B cell (primary cell): ENCODE measurements around the gene HAGH. TPM values are rescaled to one million over a fixed set of nuclear protein-coding genes. Genes with fewer than 3 reads are reported as not detected.

Experiments used
- ATAC-seq: fragments of 200-7000 bp; cut with Tn5 transposase; one replicate; pipeline ENCODE4 v1.10.0; 2021; ENCODE audit warnings: low read depth, mild to moderate bottlenecking, moderate number of reproducible peaks, moderate library complexity
- CTCF ChIA-PET: fragments of 350-600 bp; sonication (Branson Sonifier 250); formaldehyde crosslinking; loops from one replicate; lab custom pipeline; 2021; ENCODE audit warnings: antibody characterized with exemption, inconsistent platforms; lab: Charles Lee
- POLR2A ChIA-PET: fragments of 350-600 bp; sonication (Branson Sonifier 250); formaldehyde crosslinking; loops from one replicate; lab custom pipeline; 2021; ENCODE audit warnings: antibody characterized with exemption; lab: Charles Lee
- DNase-seq: peaks from one replicate; pipeline ENCODE4 v3.0.0; 2013
- H2AFZ ChIP-seq: 2 replicates; pipeline ENCODE4 v1.6.1; 2012; ENCODE audit warnings: mild to moderate bottlenecking, low read depth, low read length; ENCODE audit not compliant: insufficient read depth, poor library complexity, severe bottlenecking
- H3K27ac ChIP-seq, 2 donors: 1 replicate in 1 of 2; 2 replicates in 1 of 2; pipeline ENCODE4 v1.5.1; 2012 to 2013; ENCODE audit warnings: low read length in 2 of 2, mild to moderate bottlenecking in 2 of 2, moderate library complexity in 1 of 2
- H3K27me3 ChIP-seq, 4 experiments: fragments of 200-600 bp in 1 of 4; sonication (generic) in 1 of 4; replicated peaks in 1 of 4; 1 replicate in 2 of 4; 2 replicates in 2 of 4; pipeline versions ENCODE4 v1.6.1 to v1.7.0; 2013 to 2016; ENCODE audit warnings: low read length in 3 of 4, mild to moderate bottlenecking in 2 of 4, mixed read lengths in 1 of 4, moderate library complexity in 1 of 4; ENCODE audit not compliant: insufficient read depth in 4 of 4, control insufficient read depth in 3 of 4; ENCODE audit errors: control extremely low read depth in 1 of 4
- H3K36me3 ChIP-seq, 2 experiments: replicated peaks in 1 of 2; 1 replicate in 1 of 2; 2 replicates in 1 of 2; pipeline versions ENCODE4 v1.6.1 to v1.7.1; 2013; ENCODE audit warnings: low read length in 1 of 2; ENCODE audit not compliant: insufficient read depth in 2 of 2, control insufficient read depth in 1 of 2; ENCODE audit errors: control extremely low read depth in 1 of 2, extremely low read depth in 1 of 2
- H3K4me1 ChIP-seq, 2 donors: fragments of 200-600 bp in 1 of 2; sonication (generic) in 1 of 2; 1 replicate in 1 of 2; 2 replicates in 1 of 2; pipeline versions ENCODE4 v1.5.1 to v1.6.1; 2013 to 2017; ENCODE audit warnings: low read length in 2 of 2; ENCODE audit not compliant: control insufficient read depth in 2 of 2, insufficient read depth in 2 of 2
- H3K4me2 ChIP-seq: replicated peaks from 2 replicates; pipeline ENCODE3; 2012; ENCODE audit warnings: mild to moderate bottlenecking, low read depth, low read length; ENCODE audit not compliant: poor library complexity, severe bottlenecking
- H3K4me3 ChIP-seq, 5 experiments: fragments of 200-600 bp in 1 of 5; sonication (generic) in 1 of 5; 1 replicate in 3 of 5; 2 replicates in 2 of 5; pipeline versions ENCODE4 v1.5.1 to v1.7.0; 2011 to 2016; ENCODE audit warnings: low read length in 4 of 5, mild to moderate bottlenecking in 4 of 5, low read depth in 2 of 5, control low read depth in 1 of 5, moderate library complexity in 1 of 5; ENCODE audit not compliant: insufficient read depth in 1 of 5; ENCODE audit errors: control extremely low read depth in 1 of 5, extremely low read depth in 1 of 5
- H3K79me2 ChIP-seq: fragments of 200-600 bp; sonication (generic); one replicate; pipeline ENCODE4 v1.6.0; 2016; ENCODE audit warnings: low read length; ENCODE audit not compliant: control insufficient read depth, insufficient read depth
- H3K9ac ChIP-seq: fragments of 200-600 bp; sonication (generic); 2 replicates; pipeline ENCODE4 v1.6.1; 2017; ENCODE audit warnings: mild to moderate bottlenecking, low read length, moderate library complexity
- H3K9me3 ChIP-seq, 3 donors: one replicate each; pipeline versions ENCODE4 v1.6.1 to v1.7.1; 2013; ENCODE audit warnings: low read length in 2 of 3; ENCODE audit not compliant: control insufficient read depth in 2 of 3, insufficient read depth in 1 of 3; ENCODE audit errors: control extremely low read depth in 1 of 3
- H4K20me1 ChIP-seq: 2 replicates; pipeline ENCODE4 v1.6.0; 2012; ENCODE audit warnings: mild to moderate bottlenecking, low read length; ENCODE audit not compliant: insufficient read depth, control insufficient read depth, poor library complexity, severe bottlenecking
- H3K27ac Mint-ChIP-seq: one replicate; pipeline ENCODE4 v1.8.0; 2021; ENCODE audit warnings: mixed read lengths
- H3K27me3 Mint-ChIP-seq: one replicate; pipeline ENCODE4 v1.8.0; 2021; ENCODE audit warnings: mixed read lengths
- H3K4me1 Mint-ChIP-seq: one replicate; pipeline ENCODE4 v1.8.0; 2021; ENCODE audit warnings: mixed read lengths
- H3K4me3 Mint-ChIP-seq: one replicate; pipeline ENCODE4 v1.8.0; 2021; ENCODE audit warnings: mixed read lengths
- H3K9me3 Mint-ChIP-seq: one replicate; pipeline ENCODE4 v1.8.0; 2022; ENCODE audit warnings: mixed read lengths; ENCODE audit not compliant: insufficient read depth
- CTCF ChIP-seq: fragments of 200-600 bp; IDR thresholded peaks from one replicate; pipeline ENCODE4 v1.8.0; 2022; ENCODE audit warnings: antibody characterized with exemption, mild to moderate bottlenecking
- EZH2 ChIP-seq: IDR thresholded peaks from 2 replicates; pipeline ENCODE4 v1.6.1; 2012; ENCODE audit warnings: borderline replicate concordance, low read depth, mild to moderate bottlenecking, moderate library complexity, low read length; ENCODE audit not compliant: insufficient read depth, poor library complexity, severe bottlenecking
- WGBS: methylation state at CpG from one replicate; pipeline ENCODE4 v1.1.5; 2013; ENCODE audit warnings: missing lambda C conversion rate; ENCODE audit not compliant: insufficient coverage; 5-methylcytosine and 5-hydroxymethylcytosine counted together
- intact Hi-C: fragments of 100-400 bp; cut with micrococcal nuclease; formaldehyde crosslinking; loops from one replicate; pipeline ENCODE4 v1.10.0; 2022
- polyA plus RNA-seq: library from polyadenylated mRNA; depleted of rRNA; stranded (reverse); fragments of >200 nt; gene quantifications from 2 replicates; pipeline ENCODE4 v1.2.3, GENCODE V29; 2012
- total RNA-seq, 2 donors: library from RNA; stranded (reverse); fragments of 120-200 nt in 1 of 2; gene quantifications; 1 replicate in 1 of 2; 2 replicates in 1 of 2; pipeline versions ENCODE4 v1.2.3 to v1.2.4, GENCODE V29; 2013 to 2022

Gene HAGH
- total and polyA plus RNA-seq, 2 donors (not counting 1 experiment from before 2014, with no cell fraction given) = 50.6 to 74.2 TPM

DNA sequence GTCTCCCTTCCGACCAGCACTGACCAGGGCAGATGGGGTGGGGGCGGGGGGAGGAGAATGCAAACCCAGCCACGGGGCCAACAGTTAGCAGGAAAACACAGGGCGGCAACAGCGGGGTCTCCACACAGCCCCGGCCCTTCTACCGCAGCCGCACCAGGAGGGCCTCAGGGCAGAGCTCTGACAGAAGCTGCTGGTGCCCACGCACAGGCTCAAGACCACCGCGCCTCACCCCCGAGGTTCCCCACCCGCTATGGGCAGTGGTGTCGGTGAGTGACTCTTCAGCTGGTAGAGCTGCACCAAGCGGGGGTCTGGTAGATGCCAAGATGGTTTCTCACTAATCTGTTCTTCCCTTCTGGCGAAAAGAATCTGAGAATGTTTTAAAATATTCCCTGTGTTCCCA lies 16.1 kb downstream of the HAGH start:
- POLR2A ChIA-PET = no interaction called here
- H3K79me2 ChIP-seq = no peaks in the 10 kb centered on the region
- no peak overlapping the region for H3K4me2 ChIP-seq
- H3K4me1 Mint-ChIP-seq = no peaks in the 10 kb centered on the region
- TF ChIP-seq EZH2 (no peak), CTCF (no peak)
- H3K4me3 Mint-ChIP-seq = no peak overlapping the region
- no peak overlapping the region for H2AFZ ChIP-seq
- no peak overlapping the region for H3K27ac ChIP-seq
- H3K4me1 ChIP-seq = no peaks in the 10 kb centered on the region
- ATAC-seq (no peak), DNase-seq (no peak)
- H3K27me3 Mint-ChIP-seq = no peaks in the 10 kb centered on the region
- no peak overlapping the region for H3K27ac Mint-ChIP-seq
- no peak overlapping the region for H3K4me3 ChIP-seq
- CTCF ChIA-PET = no interaction called here
- peaks cover 0 to 12% (median 0%) of the 10 kb centered on the region in 3 donors for H3K9me3 ChIP-seq
- 96% methylated on average over 15 of the region's 16 CpGs for WGBS
- no peaks in the 10 kb centered on the region for H3K27me3 ChIP-seq
- no peaks in the 10 kb centered on the region for H3K9me3 Mint-ChIP-seq
- intact Hi-C loops = no loop called here
- H3K36me3 ChIP-seq = peaks cover 3 to 39% of the 10 kb centered on the region in 2 experiments
- no peak overlapping the region for H3K9ac ChIP-seq
- H4K20me1 ChIP-seq = peaks cover 9% of the 10 kb centered on the region

- Histone ChIP-seq H3K4me3 (no peak overlapping the region), H3K27ac (no peak overlapping the region), H2AFZ (no peak overlapping the region), H3K36me3 (peaks cover 3 to 36% of the 10 kb centered on the region in 2 experiments), H3K9ac (no peak overlapping the region), H3K79me2 (no peaks in the 10 kb centered on the region), H3K4me1 (no peaks in the 10 kb centered on the region), H3K27me3 (no peaks in the 10 kb centered on the region), H4K20me1 (peaks cover 9% of the 10 kb centered on the region), H3K4me2 (no peak overlapping the region), H3K9me3 (peaks cover 0 to 12% (median 0%) of the 10 kb centered on the region in 3 donors)
- no peaks in the 10 kb centered on the region for H3K9me3 Mint-ChIP-seq
- no peak overlapping the region for H3K27ac Mint-ChIP-seq
- H3K4me1 Mint-ChIP-seq = no peaks in the 10 kb centered on the region
- intact Hi-C loops = no loop called here
- ChIA-PET CTCF (no interaction called here), POLR2A (no interaction called here)
- no peak for DNase-seq
- H3K27me3 Mint-ChIP-seq = no peaks in the 10 kb centered on the region
- WGBS = 97% methylated on average over 10 of the region's 16 CpGs
- ATAC-seq = no peak
- no peak overlapping the region for H3K4me3 Mint-ChIP-seq
- no peak for TF ChIP-seq CTCF
- no peak for TF ChIP-seq EZH2
Measured at GRCh38 chr16:1810106-1810505, 16.5 kb downstream of the HAGH start.
